ENCODE measurements around the gene FDCSP.

Gene FDCSP

GRCh38 chr4:70251945-70252277, 26.0 kb downstream of the FDCSP start:
- DNase-seq, result no peak
- H3K4me3 Mint-ChIP-seq, result no peak overlapping the region
- H3K36me3 Mint-ChIP-seq (ENCODE audit: insufficient read depth), result no peaks in the 10 kb centered on the region
- no peaks in the 10 kb centered on the region for H3K27me3 Mint-ChIP-seq
- no peaks in the 10 kb centered on the region for H3K4me1 Mint-ChIP-seq (ENCODE audit: low read depth in 2 of 2)
- peaks cover 4 to 6% of the 10 kb centered on the region in 2 donors for H3K9me3 Mint-ChIP-seq
- ATAC-seq (replicated peaks), result no peak
- H3K27ac Mint-ChIP-seq, result no peak overlapping the region

GRCh38 chr4:70269674-70270073, 43.8 kb downstream of the FDCSP start:
- H3K4me1 Mint-ChIP-seq (ENCODE audit: low read depth in 2 of 2), result no peaks in the 10 kb centered on the region
- no peak for ATAC-seq (replicated peaks)

GRCh38 chr4:70277121-70277520, 51.2 kb downstream of the FDCSP start:
- no peak for ATAC-seq (replicated peaks)
- Mint-ChIP-seq H3K4me3 (no peak overlapping the region), H3K36me3 (ENCODE audit: insufficient read depth) (no peaks in the 10 kb centered on the region), H3K27me3 (no peaks in the 10 kb centered on the region), H3K4me1 (ENCODE audit: low read depth in 2 of 2) (no peaks in the 10 kb centered on the region), H3K27ac (no peak overlapping the region), H3K9me3 (peaks cover 5 to 9% of the 10 kb centered on the region in 2 donors)
- DNase-seq, result no peak

More at GRCh38 chr4:70269674-70270073, 43.8 kb downstream of the FDCSP start:
- Mint-ChIP-seq H3K27ac (no peak overlapping the region), H3K27me3 (no peaks in the 10 kb centered on the region), H3K4me3 (no peak overlapping the region), H3K36me3 (ENCODE audit: insufficient read depth) (no peaks in the 10 kb centered on the region), H3K9me3 (peaks cover 8 to 9% of the 10 kb centered on the region in 2 donors)
- no peak for DNase-seq

GRCh38 chr4:70280567-70280966, 54.6 kb downstream of the FDCSP start:
- H3K36me3 Mint-ChIP-seq (ENCODE audit: insufficient read depth), result no peaks in the 10 kb centered on the region
- peaks cover 2 to 8% of the 10 kb centered on the region in 2 donors for H3K9me3 Mint-ChIP-seq
- no peaks in the 10 kb centered on the region for H3K27me3 Mint-ChIP-seq
- H3K4me3 Mint-ChIP-seq, result peak overlapping the region in 1 of 2 donors; percentile 10
- no peak overlapping the region for H3K27ac Mint-ChIP-seq
- H3K4me1 Mint-ChIP-seq (ENCODE audit: low read depth in 2 of 2), result no peaks in the 10 kb centered on the region
- no peak for ATAC-seq (replicated peaks)
- DNase-seq, result no peak

Data from effector memory CD8-positive, alpha-beta T cell (primary cell).